BE2C (cell line): ENCODE measurements around the gene MCRS1.

Source experiments
- DNase-seq: peaks from one replicate; pipeline ENCODE4 v3.0.0-alpha.2; 2020
- H3K27me3 ChIP-seq: fragments of 250-450 bp; sonication (Bioruptor Pico); 2 replicates; pipeline ENCODE4 v1.5.1; 2020; ENCODE audit warnings: mild to moderate bottlenecking
- H3K36me3 ChIP-seq: fragments of 250-450 bp; sonication (Bioruptor Pico); 2 replicates; pipeline ENCODE4 v1.5.1; 2020; ENCODE audit warnings: mild to moderate bottlenecking
- H3K4me1 ChIP-seq: fragments of 250-450 bp; sonication (Bioruptor Pico); 2 replicates; pipeline ENCODE4 v1.5.1; 2020
- H3K4me3 ChIP-seq: 2 replicates; pipeline ENCODE4 v1.5.1; 2011; ENCODE audit warnings: low read depth, low read length
- H3K9me3 ChIP-seq: fragments of 250-450 bp; sonication (Bioruptor Pico); 2 replicates; pipeline ENCODE4 v1.5.1; 2020
- CTCF ChIP-seq: IDR thresholded peaks from 2 replicates; pipeline ENCODE4 v1.5.1; 2012; ENCODE audit warnings: mild to moderate bottlenecking, low read depth, low read length

The MCRS1 gene

GRCh38 chr12:49583366-49584094 lies 15.6 kb upstream of the MCRS1 start:
- Histone ChIP-seq H3K36me3 (peaks cover 9% of the 10 kb centered on the region), H3K4me1 (peaks cover 5% of the 10 kb centered on the region), H3K4me3 (no peak overlapping the region), H3K27me3 (no peaks in the 10 kb centered on the region), H3K9me3 (no peaks in the 10 kb centered on the region)
- TF ChIP-seq CTCF, result no peak
- no peak for DNase-seq

- no peak for TF ChIP-seq CTCF
- Histone ChIP-seq H3K36me3 (peaks cover 9% of the 10 kb centered on the region), H3K4me3 (no peak overlapping the region), H3K9me3 (no peaks in the 10 kb centered on the region), H3K4me1 (peaks cover 3% of the 10 kb centered on the region; the same call in 1 of the 2 replicates), H3K27me3 (no peaks in the 10 kb centered on the region)
- DNase-seq, result no peak
Observed at GRCh38 chr12:49582850-49583249, 14.9 kb upstream of the MCRS1 start.

- no peak overlapping the region for H3K4me3 ChIP-seq
- H3K9me3 ChIP-seq, result no peaks in the 10 kb centered on the region
- H3K36me3 ChIP-seq, result peaks cover 9% of the 10 kb centered on the region
- peaks cover 3% of the 10 kb centered on the region; the same call in 1 of the 2 replicates for H3K4me1 ChIP-seq
- H3K27me3 ChIP-seq, result no peaks in the 10 kb centered on the region
- no peak for DNase-seq
- no peak for TF ChIP-seq CTCF
Observed at GRCh38 chr12:49582201-49582600, 14.3 kb upstream of the MCRS1 start.

GRCh38 chr12:49580572-49581535 lies 12.9 kb upstream of the MCRS1 start:
- TF ChIP-seq CTCF, result peak; percentile 96
- DNase-seq, result peak; percentile 86
- Histone ChIP-seq H3K4me3 (no peak overlapping the region), H3K9me3 (no peaks in the 10 kb centered on the region), H3K4me1 (peaks cover 3% of the 10 kb centered on the region; the same call in 1 of the 2 replicates), H3K36me3 (peaks cover 7% of the 10 kb centered on the region), H3K27me3 (no peaks in the 10 kb centered on the region)

- Histone ChIP-seq H3K27me3 (no peaks in the 10 kb centered on the region), H3K4me1 (peaks cover 3% of the 10 kb centered on the region; the same call in 1 of the 2 replicates), H3K4me3 (no peak overlapping the region), H3K36me3 (peaks cover 11% of the 10 kb centered on the region), H3K9me3 (no peaks in the 10 kb centered on the region)
- DNase-seq, result no peak
- no peak for TF ChIP-seq CTCF
Observed at GRCh38 chr12:49578471-49579112, 10.7 kb upstream of the MCRS1 start.
